ENCODE measurements around the gene KRT76. TPM values are rescaled to one million over a fixed set of nuclear protein-coding genes. Genes with fewer than 3 reads are reported as not detected.

The KRT76 gene
- total and polyA plus RNA-seq, 4 donors = not detected

DNA sequence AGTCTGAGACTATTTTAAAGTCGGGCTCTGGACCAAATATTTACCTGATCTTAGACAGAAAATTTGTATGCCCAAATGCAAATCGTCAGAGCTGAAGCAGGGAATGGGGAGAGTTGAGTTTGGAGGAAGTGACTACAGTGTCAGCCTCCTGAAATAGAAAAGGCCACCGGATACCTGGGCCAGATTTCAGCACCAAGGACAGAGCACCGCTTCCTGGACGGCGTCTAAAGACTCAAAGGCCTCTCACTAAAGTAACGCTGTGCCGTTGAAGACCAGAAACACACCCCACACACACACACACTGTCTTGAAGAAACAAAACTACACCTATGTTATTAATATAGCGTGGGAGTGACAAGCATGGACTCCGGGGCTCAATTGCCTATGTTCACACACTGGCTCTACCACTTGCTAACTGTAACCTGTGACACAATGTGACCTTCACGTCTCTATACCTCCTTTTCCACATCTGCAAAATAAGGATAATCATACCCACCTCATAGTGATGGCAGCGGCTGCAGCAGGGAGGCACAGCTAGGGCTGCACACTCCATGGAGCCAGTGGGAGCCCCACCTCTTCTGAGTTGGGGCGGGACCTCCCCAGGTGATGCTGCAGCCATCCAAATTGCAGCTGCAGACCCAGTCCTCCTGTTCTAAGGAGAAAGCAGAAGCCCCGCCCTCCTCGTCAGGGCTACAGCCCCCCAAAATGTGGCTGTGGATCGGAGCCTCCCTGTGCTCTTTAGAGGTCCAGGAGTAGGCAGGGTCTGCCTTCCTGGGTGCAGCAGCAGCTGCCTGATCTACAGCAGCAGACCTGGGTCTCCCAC lies 35.6 kb downstream of the KRT76 start:
- peak; percentile 65 to 84 (median 69) for DNase-seq
- Histone ChIP-seq H3K9me3 (ENCODE audit: control insufficient read depth in 4 of 4, insufficient read depth in 3 of 4, low read length in 3 of 4) (peaks cover 0 to 5% (median 0%) of the 10 kb centered on the region in 4 donors), H3K4me3 (no peak overlapping the region), H3K36me3 (ENCODE audit: control insufficient read depth in 4 of 4, insufficient read depth in 4 of 4, low read length in 4 of 4) (no peaks in the 10 kb centered on the region), H3K27me3 (ENCODE audit: control insufficient read depth in 3 of 3, insufficient read depth in 3 of 3, low read length in 2 of 3) (peaks cover 0 to 3% (median 3%) of the 10 kb centered on the region in 3 donors), H3K27ac (ENCODE audit: low read depth in 1 of 2, low read length in 1 of 2) (no peak overlapping the region), H3K4me1 (ENCODE audit: control insufficient read depth in 5 of 5, insufficient read depth in 5 of 5, low read length in 5 of 5) (no peaks in the 10 kb centered on the region), H3K9ac (ENCODE audit: insufficient read depth in 1 of 2, low read length in 2 of 2) (no peak overlapping the region)
- ATAC-seq (ENCODE audit: insufficient read depth, low FRiP score) = no peak
- no peak for TF ChIP-seq CTCF (IDR thresholded peaks at IDR 0.05; ENCODE audit: control extremely low read depth, extremely low read depth)
- 15 to 19% methylated on average over 16 of the region's 16 CpGs for WGBS, 2 donors

- H3K4me1 ChIP-seq (ENCODE audit: control insufficient read depth in 5 of 5, insufficient read depth in 5 of 5, low read length in 5 of 5) = no peaks in the 10 kb centered on the region
- no peak overlapping the region for H3K9ac ChIP-seq (ENCODE audit: insufficient read depth in 1 of 2, low read length in 2 of 2)
- no peak for TF ChIP-seq CTCF (IDR thresholded peaks at IDR 0.05; ENCODE audit: control extremely low read depth, extremely low read depth)
- DNase-seq (peak in 1 of 3 donors; percentile 3), ATAC-seq (ENCODE audit: insufficient read depth, low FRiP score) (no peak)
- no peak overlapping the region for H3K27ac ChIP-seq (ENCODE audit: low read depth in 1 of 2, low read length in 1 of 2)
- no peak overlapping the region for H3K4me3 ChIP-seq
- H3K9me3 ChIP-seq (ENCODE audit: control insufficient read depth in 4 of 4, insufficient read depth in 3 of 4, low read length in 3 of 4) = peaks cover 0 to 5% (median 0%) of the 10 kb centered on the region in 4 donors
- H3K36me3 ChIP-seq (ENCODE audit: control insufficient read depth in 4 of 4, insufficient read depth in 4 of 4, low read length in 4 of 4) = no peaks in the 10 kb centered on the region
- H3K27me3 ChIP-seq (ENCODE audit: control insufficient read depth in 3 of 3, insufficient read depth in 3 of 3, low read length in 2 of 3) = peaks cover 0 to 4% (median 3%) of the 10 kb centered on the region in 3 donors
These were observed 36.6 kb downstream of the KRT76 start for GRCh38 chr12:52740584-52740983.

- ATAC-seq (ENCODE audit: insufficient read depth, low FRiP score) = no peak
These were observed 37.2 kb downstream of the KRT76 start for GRCh38 chr12:52739963-52740362.

More at GRCh38 chr12:52739963-52740362, 37.2 kb downstream of the KRT76 start:
- no peak for TF ChIP-seq CTCF (IDR thresholded peaks at IDR 0.05; ENCODE audit: control extremely low read depth, extremely low read depth)
- Histone ChIP-seq H3K4me1 (ENCODE audit: control insufficient read depth in 5 of 5, insufficient read depth in 5 of 5, low read length in 5 of 5) (no peaks in the 10 kb centered on the region), H3K27me3 (ENCODE audit: control insufficient read depth in 3 of 3, insufficient read depth in 3 of 3, low read length in 2 of 3) (peaks cover 0 to 4% (median 3%) of the 10 kb centered on the region in 3 donors), H3K9ac (ENCODE audit: insufficient read depth in 1 of 2, low read length in 2 of 2) (no peak overlapping the region), H3K36me3 (ENCODE audit: control insufficient read depth in 4 of 4, insufficient read depth in 4 of 4, low read length in 4 of 4) (no peaks in the 10 kb centered on the region), H3K27ac (ENCODE audit: low read depth in 1 of 2, low read length in 1 of 2) (no peak overlapping the region), H3K9me3 (ENCODE audit: control insufficient read depth in 4 of 4, insufficient read depth in 3 of 4, low read length in 3 of 4) (peaks cover 0 to 5% (median 0%) of the 10 kb centered on the region in 4 donors), H3K4me3 (no peak overlapping the region)
- DNase-seq = no peak

Measured in lung (tissue), 12 donors.